ENCODE measurements around the gene CHAD.

The CHAD gene

GRCh38 chr17:50502301-50502990 lies 33.8 kb upstream of the CHAD start:
- Histone ChIP-seq H3K4me2 (no peak overlapping the region), H2AFZ (ENCODE audit: low read depth) (no peak overlapping the region), H3K79me2 (ENCODE audit: insufficient read depth, low read depth) (no peaks in the 10 kb centered on the region), H3K4me1 (ENCODE audit: low read depth, poor library complexity, severe bottlenecking) (no peaks in the 10 kb centered on the region), H4K20me1 (ENCODE audit: insufficient read depth) (no peaks in the 10 kb centered on the region), H3K36me3 (ENCODE audit: insufficient read depth) (no peaks in the 10 kb centered on the region), H3K4me3 (IDR thresholded peaks at IDR 0.05; ENCODE audit: insufficient read depth, low read depth, low read length) (no peak overlapping the region), H3K27me3 (ENCODE audit: insufficient read depth, low read depth) (no peaks in the 10 kb centered on the region), H3K27ac (no peak overlapping the region), H3K9ac (no peak overlapping the region)
- TF ChIP-seq CTCF (conservative IDR thresholded peaks at IDR 0.05; ENCODE audit: low read depth, low read length), result no peak

- no peak; the same call in 1 of the 2 replicates for TF ChIP-seq CTCF (conservative IDR thresholded peaks at IDR 0.05; ENCODE audit: low read depth, low read length)
- Histone ChIP-seq H3K79me2 (ENCODE audit: insufficient read depth, low read depth) (no peaks in the 10 kb centered on the region), H3K4me3 (IDR thresholded peaks at IDR 0.05; ENCODE audit: insufficient read depth, low read depth, low read length) (no peak overlapping the region), H3K9ac (no peak overlapping the region), H3K27ac (no peak overlapping the region), H2AFZ (ENCODE audit: low read depth) (no peak overlapping the region), H3K4me1 (ENCODE audit: low read depth, poor library complexity, severe bottlenecking) (no peaks in the 10 kb centered on the region), H4K20me1 (ENCODE audit: insufficient read depth) (no peaks in the 10 kb centered on the region), H3K4me2 (no peak overlapping the region), H3K36me3 (ENCODE audit: insufficient read depth) (no peaks in the 10 kb centered on the region), H3K27me3 (ENCODE audit: insufficient read depth, low read depth) (no peaks in the 10 kb centered on the region)
Observed at GRCh38 chr17:50501054-50501453, 32.4 kb upstream of the CHAD start.

- no peak overlapping the region for H3K9ac ChIP-seq
Observed at GRCh38 chr17:50499721-50500120, 31.0 kb upstream of the CHAD start.

GRCh38 chr17:50499270-50499669 lies 30.6 kb upstream of the CHAD start:
- Histone ChIP-seq H3K27ac (no peak overlapping the region), H3K4me3 (IDR thresholded peaks at IDR 0.05; ENCODE audit: insufficient read depth, low read depth, low read length) (no peak overlapping the region), H3K4me1 (ENCODE audit: low read depth, poor library complexity, severe bottlenecking) (peaks cover under 1% of the 10 kb centered on the region), H4K20me1 (ENCODE audit: insufficient read depth) (no peaks in the 10 kb centered on the region; the same call in 1 of the 2 replicates), H3K4me2 (no peak overlapping the region), H3K27me3 (ENCODE audit: insufficient read depth, low read depth) (no peaks in the 10 kb centered on the region), H3K9ac (no peak overlapping the region), H2AFZ (ENCODE audit: low read depth) (no peak overlapping the region), H3K79me2 (ENCODE audit: insufficient read depth, low read depth) (no peaks in the 10 kb centered on the region), H3K36me3 (ENCODE audit: insufficient read depth) (no peaks in the 10 kb centered on the region)
- TF ChIP-seq CTCF (conservative IDR thresholded peaks at IDR 0.05; ENCODE audit: low read depth, low read length), result no peak

More at GRCh38 chr17:50499721-50500120, 31.0 kb upstream of the CHAD start:
- no peaks in the 10 kb centered on the region for H4K20me1 ChIP-seq (ENCODE audit: insufficient read depth)
- H3K4me3 ChIP-seq (IDR thresholded peaks at IDR 0.05; ENCODE audit: insufficient read depth, low read depth, low read length), result no peak overlapping the region
- no peak overlapping the region for H2AFZ ChIP-seq (ENCODE audit: low read depth)
- H3K27me3 ChIP-seq (ENCODE audit: insufficient read depth, low read depth), result no peaks in the 10 kb centered on the region
- H3K4me2 ChIP-seq, result no peak overlapping the region
- H3K27ac ChIP-seq, result no peak overlapping the region
- H3K79me2 ChIP-seq (ENCODE audit: insufficient read depth, low read depth), result no peaks in the 10 kb centered on the region
- no peak for TF ChIP-seq CTCF (conservative IDR thresholded peaks at IDR 0.05; ENCODE audit: low read depth, low read length)
- no peaks in the 10 kb centered on the region for H3K4me1 ChIP-seq (ENCODE audit: low read depth, poor library complexity, severe bottlenecking)
- no peaks in the 10 kb centered on the region for H3K36me3 ChIP-seq (ENCODE audit: insufficient read depth)

Measured in KMS-11 (cell line).